Breast epithelium (tissue), 3 donors: Measurements from ENCODE around the gene CATSPERB.
"Not testable (repeated sequence)": the region's sequence is repeated elsewhere in the genome, so short reads cannot be mapped to it uniquely, and the experiment has no call there.

Source experiments
- CTCF ChIP-seq, 3 donors: fragments of 450-650 bp; IDR thresholded peaks; one replicate each; pipeline ENCODE4 v1.5.1; 2016 to 2017; ENCODE audit warnings: antibody characterized with exemption in 3 of 3, mild to moderate bottlenecking in 3 of 3, moderate library complexity in 3 of 3
- POLR2AphosphoS5 ChIP-seq, 3 donors: sonication (generic); formaldehyde crosslinking; IDR thresholded peaks; one replicate each; pipeline ENCODE4 v1.6.1; 2017; ENCODE audit warnings: antibody characterized with exemption in 3 of 3

- TF ChIP-seq CTCF, POLR2AphosphoS5 (IDR thresholded peaks at IDR 0.05): not testable (repeated sequence)
Observed at GRCh38 chr14:91677687-91678086, 54.2 kb downstream of the CATSPERB start.
